GM19468 (cell line): Measurements from ENCODE around the gene C16orf74.

Experiments
- ATAC-seq: cut with Tn5 transposase; IDR thresholded peaks from one replicate; pipeline ENCODE4 v1.9.1; 2021; ENCODE audit warnings: mild to moderate bottlenecking, moderate library complexity, moderate number of reproducible peaks; ENCODE audit not compliant: unreplicated experiment; ENCODE audit errors: extremely low read depth

The C16orf74 gene

DNA sequence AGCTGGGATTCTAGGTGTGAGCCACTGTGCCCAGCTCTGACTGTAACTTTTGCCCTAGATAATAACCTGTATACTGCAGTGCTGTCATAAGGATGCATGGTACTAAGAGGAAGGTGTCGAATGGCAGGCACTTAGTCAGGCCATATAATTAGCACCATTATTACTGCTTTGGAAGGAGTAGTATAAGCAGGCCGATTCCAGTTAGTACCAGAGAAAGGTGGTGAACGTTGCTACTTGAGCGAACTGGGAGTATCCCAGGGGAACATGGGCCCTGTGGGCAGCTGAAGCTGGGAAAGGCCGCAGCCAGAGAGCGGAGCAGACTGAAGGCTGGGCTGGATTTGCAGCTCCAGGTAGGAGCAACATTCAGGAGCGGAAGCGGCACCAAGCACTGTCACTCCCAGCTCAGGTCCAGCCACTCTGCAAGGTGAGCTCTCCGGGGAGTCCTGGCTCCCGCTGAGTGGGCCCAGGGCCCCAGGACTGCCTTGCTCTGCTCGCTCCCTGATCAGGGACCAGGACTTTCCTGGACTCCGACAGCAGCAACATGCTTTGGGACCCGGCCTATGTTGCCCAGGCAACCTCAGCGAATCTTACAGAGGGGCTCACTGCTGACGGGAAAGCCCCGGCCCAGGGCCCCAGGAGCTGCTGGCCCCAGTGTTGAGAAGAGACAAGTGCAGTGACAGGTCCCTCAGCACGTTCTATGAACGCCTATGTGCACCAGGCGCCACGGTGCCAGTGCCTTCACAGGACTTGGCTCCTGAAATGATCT is 28.6 kb downstream of the C16orf74 start:
- no peak for ATAC-seq

DNA sequence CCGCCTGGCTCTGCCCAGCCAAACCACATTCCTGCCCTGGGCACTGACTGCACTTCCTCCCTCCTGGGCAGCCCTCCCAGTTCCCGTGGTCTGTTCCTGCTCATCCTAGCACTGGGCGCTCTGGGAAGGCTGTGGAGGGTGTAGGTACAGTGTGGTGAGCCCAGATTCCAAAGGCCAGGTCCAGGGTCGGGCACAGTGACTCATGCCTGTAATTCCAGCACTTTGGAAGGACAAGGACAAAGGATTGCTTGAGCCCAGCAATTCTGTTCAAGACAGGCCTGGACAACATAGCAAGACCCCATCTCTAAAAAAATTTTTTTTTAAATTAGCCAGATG is 30.6 kb downstream of the C16orf74 start:
- no peak for ATAC-seq

DNA sequence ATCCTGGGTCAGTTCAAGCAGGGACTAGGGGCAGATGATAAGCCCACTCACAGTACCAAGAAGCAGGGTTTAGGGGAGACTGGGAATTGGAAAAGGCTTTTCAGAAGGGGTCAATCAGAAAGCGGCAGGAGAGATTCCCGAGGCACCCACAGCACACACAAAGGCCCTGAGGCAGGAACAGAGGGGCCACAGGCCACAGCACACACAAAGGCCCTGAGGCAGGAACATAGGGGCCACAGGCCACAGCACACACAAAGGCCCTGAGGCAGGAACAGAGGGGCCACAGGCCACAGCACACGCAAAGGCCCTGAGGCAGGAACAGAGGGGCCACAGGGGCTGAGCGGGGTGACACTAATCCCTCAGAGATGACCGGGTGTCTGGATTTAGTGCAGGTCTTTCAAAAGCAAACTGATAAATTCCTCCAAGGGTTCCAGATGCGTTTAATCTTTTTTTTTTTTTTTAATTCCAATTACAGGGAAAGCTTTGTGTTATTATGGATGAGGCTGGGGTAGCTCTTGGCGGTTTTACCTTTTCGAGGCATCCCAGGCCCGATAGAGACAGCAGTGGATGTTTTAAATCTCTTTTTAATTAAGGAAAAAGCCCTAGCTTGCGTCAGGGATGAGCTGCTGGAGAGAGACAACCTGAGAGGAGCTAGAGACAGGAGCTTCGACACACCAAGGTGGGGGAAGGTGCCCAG is 31.1 kb downstream of the C16orf74 start:
- ATAC-seq: no peak

DNA sequence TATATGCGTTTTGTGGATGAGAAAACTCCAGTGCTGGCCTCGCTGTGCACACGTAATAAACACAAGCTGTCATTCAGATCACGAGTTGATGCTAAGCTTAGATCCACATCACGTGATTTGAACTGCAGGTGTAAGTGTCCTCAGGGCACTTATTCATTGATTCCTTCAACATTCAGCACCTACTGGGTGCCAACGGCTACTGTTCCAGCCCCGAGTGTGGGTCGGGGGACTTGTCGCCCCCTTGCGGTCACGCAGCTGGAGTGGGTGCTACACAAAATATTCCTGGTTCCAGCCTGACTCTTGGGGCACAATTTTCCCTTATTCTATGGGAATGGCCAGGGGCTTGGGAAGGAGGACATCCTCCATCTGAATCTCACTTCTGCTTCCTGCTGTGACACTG is 32.2 kb downstream of the C16orf74 start:
- ATAC-seq: no peak

DNA sequence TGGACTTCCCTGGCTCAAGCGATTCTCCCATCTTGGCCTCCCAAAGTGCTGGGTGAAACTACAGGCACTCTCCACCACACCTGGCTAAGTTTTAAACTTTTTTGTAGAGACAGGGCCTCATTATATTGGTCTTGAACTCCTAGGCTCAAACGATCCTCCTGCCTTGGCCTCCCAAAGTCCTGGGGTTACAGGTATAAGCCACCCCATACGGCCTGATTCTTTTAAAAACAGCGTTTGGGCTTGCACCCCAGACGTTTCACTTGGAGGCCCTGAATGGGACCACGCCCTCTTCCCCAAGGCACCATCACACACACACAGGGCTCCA is 32.8 kb downstream of the C16orf74 start:
- ATAC-seq: no peak

DNA sequence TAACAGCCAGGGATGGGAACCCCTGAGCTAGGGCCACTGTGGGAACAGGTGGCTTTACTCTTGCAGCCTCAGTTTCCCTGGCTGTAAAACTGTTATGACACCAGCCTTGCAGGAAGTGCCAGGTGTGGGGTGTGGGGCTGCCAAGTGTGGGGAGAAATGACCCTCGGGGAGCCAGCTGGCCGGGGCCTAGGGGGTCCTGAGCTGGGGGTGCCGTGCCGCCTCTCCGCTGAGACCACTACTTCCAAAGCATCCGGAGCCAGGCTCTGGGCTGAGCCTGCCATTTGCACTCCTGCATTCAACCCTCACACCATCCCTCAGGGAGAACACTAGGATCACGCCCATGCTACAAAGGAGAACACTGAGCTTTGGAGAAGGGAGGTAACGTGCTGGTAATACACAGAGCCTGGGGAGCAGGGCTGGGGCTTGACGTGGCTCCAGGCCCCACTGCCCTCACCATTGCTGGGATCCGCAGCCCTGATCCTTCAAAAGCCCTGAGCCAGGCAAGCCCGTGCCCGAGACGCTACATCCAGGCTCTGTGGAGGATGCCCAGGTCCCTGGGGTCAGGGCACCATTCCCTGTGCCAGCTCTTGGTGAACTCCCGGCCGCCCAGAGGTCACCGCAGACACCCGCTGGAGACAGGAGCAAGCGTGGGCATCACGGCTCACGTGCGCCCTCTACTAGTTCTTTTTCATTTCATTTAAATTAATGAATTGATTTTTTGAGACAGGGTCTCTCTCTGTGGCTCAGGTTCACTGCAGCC is 33.3 kb downstream of the C16orf74 start:
- no peak for ATAC-seq

DNA sequence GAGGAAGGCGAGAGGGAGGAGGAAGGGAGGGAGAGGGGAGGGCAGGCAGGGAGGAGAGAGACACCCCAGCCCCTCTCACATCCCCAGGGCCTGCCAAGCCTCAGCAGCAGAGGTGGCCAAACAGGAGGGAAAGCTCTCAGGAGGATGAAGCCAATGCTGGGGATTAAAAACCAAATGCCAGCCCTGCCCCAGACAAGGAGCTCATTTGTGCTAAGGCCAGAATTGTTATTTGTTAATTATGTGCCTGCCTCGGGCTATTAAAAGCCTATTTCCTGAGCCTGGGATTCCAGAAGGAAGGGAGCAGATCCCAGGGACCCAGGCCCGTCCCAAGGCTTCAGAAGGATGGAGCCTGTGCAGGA is 34.2 kb downstream of the C16orf74 start:
- no peak for ATAC-seq

DNA sequence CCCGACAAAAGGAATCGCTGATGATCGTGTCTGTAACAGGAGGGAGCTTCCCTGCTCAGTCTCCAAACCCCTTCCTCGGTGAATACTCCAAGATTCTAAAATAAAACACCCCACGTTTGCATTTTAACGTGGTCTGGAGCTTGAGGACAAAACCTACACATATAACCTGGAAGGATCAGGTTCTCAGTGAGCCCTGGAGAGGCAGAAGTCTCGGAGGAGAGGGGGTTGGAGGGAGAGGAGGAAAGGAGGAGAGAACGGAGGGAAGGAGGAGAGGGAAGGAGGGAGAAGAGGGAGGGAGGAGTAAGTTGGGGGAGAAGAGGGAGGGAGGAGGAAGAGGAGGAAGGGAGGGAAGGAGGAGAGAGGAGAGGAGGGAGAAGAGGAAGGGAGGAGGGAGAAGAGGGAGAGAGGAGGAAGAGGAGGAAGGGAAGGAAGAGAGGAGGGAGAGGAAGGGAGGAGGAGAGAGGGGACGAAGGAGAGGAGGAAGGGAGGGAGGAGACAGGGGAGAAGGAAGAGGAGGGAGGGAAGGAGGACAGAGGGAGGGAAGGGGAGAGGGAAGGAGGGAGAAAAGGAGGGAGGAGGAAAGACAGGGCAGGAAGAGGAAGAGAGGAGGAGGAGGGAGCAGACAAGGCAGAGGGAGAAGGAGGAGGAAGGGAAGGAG is 34.7 kb downstream of the C16orf74 start:
- no peak for ATAC-seq

DNA sequence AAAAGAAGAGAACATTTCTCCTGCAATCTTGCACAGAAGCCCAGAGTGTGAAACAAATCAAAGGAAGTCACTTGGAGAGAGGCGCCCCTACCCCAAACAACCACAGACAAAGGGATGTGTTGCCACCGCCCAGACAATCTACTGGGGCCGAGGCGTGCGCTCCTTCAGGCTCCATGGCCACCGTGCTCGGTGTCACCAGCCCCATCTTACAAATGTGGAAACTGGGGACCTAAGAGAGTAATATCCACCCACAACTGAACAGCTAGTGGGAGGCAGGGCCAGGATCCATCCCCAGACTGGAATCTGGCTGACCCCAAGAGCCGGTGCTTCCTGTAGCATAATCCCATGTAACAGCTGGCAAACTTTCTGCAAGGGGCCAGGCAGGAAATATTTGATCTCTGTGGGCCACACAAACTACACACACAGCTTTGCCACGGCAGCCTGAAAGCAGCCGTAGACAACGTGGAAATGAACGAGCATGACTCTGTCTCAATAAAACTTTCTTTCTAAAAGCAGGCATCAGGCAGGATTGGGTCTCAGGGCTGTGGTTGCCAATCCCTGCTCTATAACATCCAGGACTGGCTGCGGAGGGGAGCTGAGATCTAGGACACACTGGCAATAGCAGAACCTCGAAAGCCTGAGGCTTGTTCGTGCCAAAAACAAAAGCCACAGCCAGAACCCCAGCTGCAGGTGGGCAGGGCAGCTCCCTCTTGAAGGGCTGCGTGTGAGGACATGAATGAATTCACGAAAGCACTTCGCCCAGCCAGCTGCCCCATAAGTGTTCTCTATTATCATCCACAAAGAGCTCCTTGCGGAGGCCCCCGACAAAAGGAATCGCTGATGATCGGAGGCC is 35.5 kb downstream of the C16orf74 start:
- no peak for ATAC-seq

DNA sequence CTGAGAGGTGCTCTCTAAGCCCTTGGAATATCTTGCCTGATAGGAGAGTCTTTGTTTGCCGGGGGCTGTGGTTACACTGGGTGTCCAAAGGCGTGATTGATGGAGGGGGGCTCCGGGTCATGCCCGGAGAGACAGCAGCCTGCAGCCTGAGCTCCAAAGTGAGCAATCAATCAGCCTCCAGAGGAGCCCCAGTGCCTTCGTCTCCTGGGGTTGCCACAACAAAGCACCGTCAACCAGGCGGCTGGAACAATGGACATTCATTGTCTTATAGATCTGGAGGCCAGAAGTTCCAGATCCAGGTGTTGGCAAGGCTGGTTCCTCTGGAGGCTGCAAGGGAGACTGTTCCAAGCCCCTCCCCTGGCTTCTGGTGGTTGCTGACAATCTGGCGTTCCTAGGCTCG is 38.1 kb downstream of the C16orf74 start:
- no peak for ATAC-seq

DNA sequence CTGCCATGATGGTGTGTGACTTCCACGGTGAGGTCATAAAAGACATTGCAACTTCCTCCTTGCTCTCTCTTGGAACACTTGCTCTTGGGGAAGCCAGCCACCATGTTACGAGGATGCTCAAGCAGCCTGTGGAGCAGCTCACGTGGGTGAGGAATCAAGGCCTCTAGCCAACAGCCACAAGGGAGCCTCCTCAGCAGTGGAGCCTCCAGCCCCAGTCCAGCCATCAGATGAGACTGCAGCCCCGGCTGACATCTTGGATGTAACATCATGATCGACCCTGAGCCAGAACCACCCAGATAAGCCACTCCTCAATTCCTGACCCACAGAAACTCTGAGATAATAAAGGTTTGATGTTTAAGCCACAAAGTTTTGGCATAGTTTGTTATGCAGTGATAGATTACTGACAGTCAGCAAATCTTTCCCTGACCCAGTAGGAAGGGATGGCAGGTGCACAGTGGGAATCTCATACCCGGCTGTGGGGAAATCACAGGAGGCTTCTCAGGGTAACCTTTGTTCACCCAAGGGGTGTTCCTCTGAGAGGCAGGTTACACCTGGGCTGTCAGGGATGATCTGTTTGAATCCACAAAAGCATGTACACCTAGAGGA is 38.8 kb downstream of the C16orf74 start:
- no peak for ATAC-seq

DNA sequence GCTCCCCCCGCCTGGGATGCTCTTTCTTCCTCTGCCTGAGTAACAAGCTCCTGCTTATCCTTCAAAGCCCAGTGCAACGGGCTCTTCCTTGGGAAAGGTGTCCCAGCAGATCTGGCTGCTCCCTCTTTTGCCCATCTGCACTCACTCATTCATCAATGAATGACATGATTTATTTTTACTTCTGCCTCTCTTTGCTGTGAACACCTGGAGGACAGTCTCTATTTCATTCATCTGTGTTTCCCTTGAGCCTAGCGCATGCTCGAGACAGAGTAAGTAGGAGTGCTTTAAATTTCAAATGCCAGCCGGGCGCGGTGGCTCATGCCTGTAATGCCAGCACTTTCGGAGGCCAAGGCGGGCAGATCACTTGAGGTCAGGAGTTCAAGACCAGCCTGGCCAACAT is 40.2 kb downstream of the C16orf74 start:
- no peak for ATAC-seq

DNA sequence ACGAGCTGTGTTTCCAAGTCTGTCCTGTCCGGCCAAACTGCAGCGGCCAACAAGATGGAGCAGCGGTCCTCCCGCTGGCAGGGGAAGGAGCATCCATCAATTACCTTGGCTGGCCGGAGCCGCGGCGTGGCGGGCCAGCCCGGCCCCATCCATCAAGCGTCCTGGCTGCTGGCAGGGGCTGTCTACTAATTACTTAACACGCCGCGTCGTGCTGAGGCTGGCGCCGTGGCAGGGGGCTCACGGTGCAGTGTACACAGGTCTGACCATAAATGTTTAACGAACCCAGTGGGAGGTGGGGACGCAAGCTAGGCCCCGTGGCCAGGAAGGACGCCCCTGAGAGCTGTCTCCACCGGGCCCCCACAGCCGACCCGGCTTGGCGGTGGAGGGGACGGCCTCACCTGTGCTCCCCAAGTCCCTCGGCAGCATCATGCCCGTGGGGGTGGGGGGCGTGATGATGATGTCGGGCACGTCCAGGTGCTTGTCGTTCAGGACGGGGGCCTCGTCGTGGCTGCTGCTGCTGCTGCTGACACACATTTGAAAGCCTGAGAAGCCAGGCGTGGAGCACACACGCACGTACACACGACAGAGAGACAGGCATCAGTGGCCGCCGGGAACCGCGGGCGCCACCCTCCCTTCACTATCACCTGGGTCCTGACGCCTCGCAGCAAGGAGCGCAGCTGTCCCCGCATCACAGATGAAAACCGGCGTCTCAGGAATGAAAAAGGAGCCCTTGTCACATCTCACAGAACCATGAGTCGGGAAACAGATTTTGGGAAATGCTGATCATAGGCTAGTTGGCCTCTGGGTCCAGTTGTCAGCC is 40.9 kb downstream of the C16orf74 start:
- ATAC-seq: no peak

DNA sequence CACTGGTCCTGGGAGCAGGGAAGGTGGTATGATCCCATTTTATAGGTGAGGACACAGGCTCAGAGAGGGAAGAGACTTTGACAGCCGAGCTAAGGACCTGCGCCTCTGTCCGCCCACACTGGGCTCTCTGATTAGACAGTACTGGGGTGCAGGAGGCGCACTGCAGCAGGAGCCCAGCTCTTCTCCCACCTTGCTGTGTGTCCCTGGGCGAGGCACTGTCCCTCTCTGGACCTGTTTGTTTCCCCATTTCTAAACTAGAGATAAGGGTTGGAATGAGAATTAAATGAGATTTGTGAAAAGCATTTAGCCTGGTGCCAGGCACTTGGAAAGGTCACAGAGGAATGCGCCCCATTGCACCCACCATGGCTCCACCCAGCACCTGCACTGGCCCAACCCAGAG is 42.6 kb downstream of the C16orf74 start:
- no peak for ATAC-seq

DNA sequence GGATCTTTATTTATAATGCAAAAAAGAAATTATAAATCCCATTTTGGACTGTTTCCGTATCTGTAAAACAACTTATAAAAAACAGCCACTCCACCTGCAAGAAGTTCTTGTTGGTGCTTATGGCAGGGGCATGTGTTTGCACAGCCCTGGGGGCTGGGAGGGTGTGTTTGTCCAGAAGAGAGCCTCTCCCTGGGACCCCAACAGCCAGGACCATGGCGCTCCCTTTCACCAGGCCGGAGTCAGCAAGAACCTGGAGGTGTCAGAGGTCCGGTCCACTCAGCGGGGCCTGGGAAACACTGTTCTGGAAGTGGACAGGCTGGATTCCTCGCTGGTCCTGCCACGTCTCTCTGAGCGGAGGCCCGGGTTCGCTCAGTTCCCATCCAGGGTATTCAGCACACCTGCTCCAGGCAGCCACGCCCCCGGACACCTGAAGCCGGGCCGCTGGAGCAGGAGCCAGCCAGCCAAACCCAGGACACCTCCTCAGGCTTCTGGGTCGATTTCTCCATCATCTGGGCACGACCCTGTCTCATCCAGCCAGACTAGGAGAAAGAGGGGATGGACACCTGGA is 43.3 kb downstream of the C16orf74 start:
- no peak for ATAC-seq

DNA sequence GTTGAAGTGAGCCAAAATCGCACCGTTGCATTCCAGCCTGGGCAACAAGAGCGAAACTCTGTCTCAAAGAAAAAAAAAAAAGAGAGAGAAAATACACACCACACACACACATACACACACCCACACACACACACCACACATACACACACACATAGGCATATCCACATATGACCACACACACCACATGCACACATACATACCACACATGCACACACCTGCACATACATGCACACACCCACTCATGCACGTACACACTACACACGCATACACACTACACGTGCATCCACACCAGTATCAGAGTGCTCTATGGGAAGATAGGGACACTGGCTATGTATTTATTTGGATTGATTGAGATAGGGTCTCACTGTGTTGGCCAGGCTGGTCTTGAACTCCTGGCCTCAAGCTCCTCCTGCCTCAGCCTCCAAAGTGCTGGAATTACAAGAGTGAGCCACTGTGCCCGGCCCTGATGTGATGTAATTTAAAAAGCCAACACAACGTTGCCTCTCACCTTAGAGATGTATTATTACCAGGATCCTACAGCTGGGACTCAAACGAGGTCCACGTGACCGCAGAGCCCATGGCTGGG is 44.4 kb downstream of the C16orf74 start:
- no peak for ATAC-seq

DNA sequence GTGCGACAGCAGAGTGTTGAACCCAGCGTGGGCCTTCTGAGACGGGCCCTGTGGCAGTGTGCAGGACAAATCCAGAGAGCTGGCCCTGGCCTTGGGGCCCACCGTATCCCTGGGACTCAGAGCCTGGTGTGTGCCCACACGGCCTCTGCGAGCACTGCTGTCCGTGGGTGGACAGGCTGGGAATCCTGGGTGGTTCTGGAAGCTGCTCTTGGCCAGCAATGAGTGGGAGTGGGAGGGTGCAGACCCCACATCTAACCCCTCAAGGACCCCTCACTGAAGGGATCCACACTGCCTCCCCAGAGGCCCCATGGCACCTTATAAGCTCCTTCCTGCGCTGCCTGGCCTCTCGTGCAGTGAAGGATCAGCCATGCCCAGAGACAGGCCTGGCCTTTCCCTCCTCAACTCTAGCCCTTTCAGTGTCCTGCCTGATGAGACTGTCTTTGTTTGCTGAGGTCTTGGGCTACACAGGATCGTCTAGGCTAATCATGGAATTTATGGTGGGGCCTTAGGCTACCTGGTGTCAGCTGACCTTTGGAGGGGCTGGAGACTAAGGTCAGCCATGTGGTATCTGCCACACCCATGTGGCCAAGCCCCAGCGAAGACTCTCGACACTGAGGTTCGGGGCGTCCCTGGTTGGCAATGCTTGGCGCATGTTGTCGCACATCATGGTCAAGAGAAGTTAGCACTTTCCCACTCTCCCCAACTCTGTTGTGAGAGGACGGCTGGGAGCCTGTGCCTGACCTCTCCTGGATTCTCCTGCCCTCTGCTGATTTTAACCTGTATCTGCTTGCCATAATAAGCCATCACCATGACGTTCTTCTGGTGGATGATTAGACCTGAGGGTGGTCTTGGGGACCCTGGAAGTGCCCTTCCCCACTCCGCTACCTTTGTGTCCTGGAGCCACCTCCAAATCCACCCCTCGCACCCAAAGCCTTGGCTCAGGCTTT is 45.7 kb downstream of the C16orf74 start:
- no peak for ATAC-seq
